ENCODE data around the gene GPR179.

GPR179 gene, protein sequence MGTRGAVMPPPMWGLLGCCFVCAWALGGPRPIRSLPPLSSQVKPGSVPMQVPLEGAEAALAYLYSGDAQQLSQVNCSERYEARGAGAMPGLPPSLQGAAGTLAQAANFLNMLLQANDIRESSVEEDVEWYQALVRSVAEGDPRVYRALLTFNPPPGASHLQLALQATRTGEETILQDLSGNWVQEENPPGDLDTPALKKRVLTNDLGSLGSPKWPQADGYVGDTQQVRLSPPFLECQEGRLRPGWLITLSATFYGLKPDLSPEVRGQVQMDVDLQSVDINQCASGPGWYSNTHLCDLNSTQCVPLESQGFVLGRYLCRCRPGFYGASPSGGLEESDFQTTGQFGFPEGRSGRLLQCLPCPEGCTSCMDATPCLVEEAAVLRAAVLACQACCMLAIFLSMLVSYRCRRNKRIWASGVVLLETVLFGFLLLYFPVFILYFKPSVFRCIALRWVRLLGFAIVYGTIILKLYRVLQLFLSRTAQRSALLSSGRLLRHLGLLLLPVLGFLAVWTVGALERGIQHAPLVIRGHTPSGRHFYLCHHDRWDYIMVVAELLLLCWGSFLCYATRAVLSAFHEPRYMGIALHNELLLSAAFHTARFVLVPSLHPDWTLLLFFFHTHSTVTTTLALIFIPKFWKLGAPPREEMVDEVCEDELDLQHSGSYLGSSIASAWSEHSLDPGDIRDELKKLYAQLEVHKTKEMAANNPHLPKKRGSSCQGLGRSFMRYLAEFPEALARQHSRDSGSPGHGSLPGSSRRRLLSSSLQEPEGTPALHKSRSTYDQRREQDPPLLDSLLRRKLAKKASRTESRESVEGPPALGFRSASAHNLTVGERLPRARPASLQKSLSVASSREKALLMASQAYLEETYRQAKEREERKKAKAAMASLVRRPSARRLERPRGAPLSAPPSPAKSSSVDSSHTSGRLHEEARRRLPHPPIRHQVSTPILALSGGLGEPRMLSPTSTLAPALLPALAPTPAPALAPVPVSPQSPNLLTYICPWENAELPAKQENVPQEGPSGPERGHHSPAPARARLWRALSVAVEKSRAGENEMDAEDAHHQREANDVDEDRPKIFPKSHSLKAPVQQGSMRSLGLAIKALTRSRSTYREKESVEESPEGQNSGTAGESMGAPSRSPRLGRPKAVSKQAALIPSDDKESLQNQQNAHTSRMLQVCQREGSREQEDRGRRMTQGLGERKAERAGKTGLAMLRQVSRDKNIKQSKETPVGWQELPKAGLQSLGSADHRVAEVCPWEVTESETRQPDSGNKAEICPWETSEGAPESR (N-terminal part only)

DNA sequence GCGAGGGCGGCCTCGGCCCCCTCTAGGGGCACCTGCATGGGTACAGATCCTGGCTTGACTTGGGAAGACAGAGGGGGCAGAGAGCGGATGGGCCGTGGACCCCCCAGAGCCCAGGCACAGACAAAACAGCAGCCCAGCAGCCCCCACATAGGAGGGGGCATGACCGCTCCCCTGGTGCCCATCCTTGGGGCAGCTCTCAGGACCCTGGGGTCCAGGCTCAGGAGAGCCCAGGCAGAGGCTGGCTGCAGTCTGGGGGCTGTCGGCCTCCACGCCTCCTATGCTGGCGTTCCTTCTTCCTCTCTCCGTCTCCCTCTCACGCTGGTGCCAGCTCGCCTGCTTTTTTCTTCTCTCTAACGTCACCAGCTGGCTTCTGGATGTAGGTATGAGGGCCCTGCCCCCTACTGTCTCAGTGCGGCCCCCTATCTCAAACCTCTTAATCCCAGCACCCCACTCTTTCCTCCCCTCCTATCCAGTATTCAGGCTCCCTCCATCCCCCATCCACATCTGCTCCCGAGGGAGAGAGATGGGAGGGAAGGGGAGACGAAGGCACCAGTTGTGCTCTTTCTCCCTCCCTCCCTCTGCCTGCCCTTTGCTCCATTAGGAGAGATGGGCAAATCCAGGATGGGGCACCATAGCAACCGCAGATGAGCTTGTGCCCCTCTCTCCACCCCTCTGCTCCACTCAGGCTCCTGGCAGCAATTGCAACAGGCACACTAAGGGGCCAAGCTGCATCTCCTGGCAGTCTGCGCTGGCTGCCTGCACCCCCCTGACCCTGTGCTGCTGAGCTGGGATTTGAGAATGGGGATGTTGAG lies at the start of gene GPR179:
Gene GPR179, minus strand, starts transcription at position 349 of the 812 bp plus-strand sequence. Its CDS starts 167 bp downstream, at position 182.
- Histone ChIP-seq H3K27me3 (no peaks in the 10 kb centered on the region), H4K20me1 (no peaks in the 10 kb centered on the region), H3K9ac (no peak within 1 kb of the TSS; a peak in 1 of 22 replicates), H3K4me2 (peak within 1 kb of the TSS in 6 of 11 experiments; percentile 17 to 53 (median 42); a peak in 11 of 22 replicates), H3K4me3 (no peak within 1 kb of the TSS), H3K4me1 (peaks cover 7 to 31% (median 20%) of the 10 kb centered on the region in 10 experiments; a peak in 13 of 20 replicates), H3K36me3 (no peaks in the 10 kb centered on the region), H3K9me3 (replicated peaks in 1 of 11) (no peaks in the 10 kb centered on the region), H3K27ac (no peak within 1 kb of the TSS)
- no peak for TF ChIP-seq Cebpa-rat (IDR thresholded peaks at IDR 0.05)

DNA sequence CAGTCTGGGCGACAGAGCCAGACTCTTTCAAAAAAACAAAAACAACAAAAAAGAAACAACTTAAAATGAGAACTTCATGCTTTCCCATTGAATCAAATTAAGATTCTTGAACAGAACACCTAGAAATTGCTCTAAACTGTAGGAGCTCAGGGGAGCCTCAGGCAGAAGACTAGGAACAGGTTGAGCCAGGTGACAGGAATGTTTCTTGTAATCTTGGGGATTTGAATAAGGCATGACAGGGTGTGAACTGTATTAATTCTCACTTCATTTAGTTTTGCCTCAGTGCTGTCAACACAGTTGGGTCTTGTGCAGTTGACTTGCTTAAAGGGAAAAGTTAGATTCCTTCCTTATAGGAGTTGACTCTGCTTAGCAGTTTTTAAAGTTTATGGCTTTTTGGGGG lies 35.7 kb upstream of the GPR179 start:
- Histone ChIP-seq H4K20me1 (no peaks in the 10 kb centered on the region), H3K36me3 (peaks cover 42 to 100% (median 76%) of the 10 kb centered on the region in 11 experiments), H3K4me2 (no peak overlapping the region), H3K27me3 (no peaks in the 10 kb centered on the region), H3K9ac (no peak overlapping the region), H3K27ac (no peak overlapping the region), H3K4me3 (no peak overlapping the region), H3K9me3 (replicated peaks in 1 of 11) (no peaks in the 10 kb centered on the region), H3K4me1 (peaks cover 4 to 11% (median 8%) of the 10 kb centered on the region in 10 experiments; a peak in 18 of 20 replicates)
- TF ChIP-seq Cebpa-rat (IDR thresholded peaks at IDR 0.05): no peak

DNA sequence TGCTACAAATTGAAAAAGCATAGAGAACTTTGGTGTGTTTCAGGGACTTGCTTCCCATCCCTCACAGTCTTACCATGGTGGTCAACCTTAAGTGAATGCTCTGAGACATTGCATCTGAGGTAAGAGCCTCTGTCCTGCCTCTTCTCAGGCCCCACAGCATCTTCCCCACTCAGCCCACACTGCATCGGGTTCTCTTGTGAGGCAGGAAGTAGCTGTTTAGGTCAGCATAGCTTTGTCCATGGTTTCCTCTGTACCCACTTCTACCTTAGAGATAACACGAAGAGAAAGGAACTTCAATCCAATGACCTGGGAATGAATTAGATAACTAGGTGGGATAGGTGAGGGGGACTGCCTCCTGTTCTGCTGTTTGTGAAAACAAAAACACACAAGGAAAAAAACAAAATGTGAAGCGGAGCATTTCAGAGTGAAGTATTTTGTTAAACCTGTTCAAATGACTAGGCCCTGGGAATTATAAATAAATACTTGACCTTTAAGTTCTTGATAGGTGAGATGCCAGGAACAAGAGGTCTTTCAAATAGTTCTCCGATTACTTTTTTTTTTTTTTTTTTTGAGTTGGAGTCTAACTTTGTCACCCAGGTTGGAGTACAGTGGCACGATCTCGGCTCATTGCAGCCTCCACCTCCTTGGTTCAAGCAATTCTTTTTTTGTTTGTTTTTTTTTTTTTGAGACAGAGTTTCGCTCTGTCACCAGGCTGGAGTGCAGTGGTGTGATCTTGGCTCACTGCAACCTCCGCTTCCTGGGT lies 25.5 kb upstream of the GPR179 start:
- Histone ChIP-seq H3K36me3 (peaks cover 87 to 100% (median 97%) of the 10 kb centered on the region in 11 experiments), H3K9ac (no peak overlapping the region), H3K4me2 (no peak overlapping the region), H3K27ac (no peak overlapping the region), H3K4me1 (no peaks in the 10 kb centered on the region), H3K9me3 (replicated peaks in 1 of 11) (peaks cover 0 to 10% (median 0%) of the 10 kb centered on the region in 11 experiments; a peak in 3 of 22 replicates), H3K4me3 (no peak overlapping the region), H4K20me1 (peaks cover 0 to 21% (median 4%) of the 10 kb centered on the region in 11 experiments; a peak in 5 of 22 replicates), H3K27me3 (no peaks in the 10 kb centered on the region)
- TF ChIP-seq Cebpa-rat (IDR thresholded peaks at IDR 0.05): no peak

DNA sequence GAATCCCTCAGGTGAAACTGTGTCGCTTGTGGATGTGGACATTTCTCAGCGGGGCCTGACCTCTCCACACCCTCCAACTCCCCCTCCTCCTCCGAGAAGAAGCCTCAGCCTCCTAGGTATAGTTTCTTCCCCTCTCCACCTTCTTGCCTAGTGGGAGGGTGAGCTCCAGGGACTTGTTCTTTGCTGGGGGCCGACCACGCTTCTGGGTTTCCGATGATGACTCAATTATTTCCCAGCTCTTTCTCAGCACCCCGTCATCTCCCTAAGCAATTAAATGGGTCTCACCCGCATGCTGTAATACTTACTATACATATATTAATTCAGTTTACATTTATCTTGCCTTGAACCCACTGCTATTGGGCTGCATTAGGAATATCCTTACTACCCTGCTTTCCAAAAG lies 21.0 kb upstream of the GPR179 start:
- TF ChIP-seq Cebpa-rat (IDR thresholded peaks at IDR 0.05): no peak
- Histone ChIP-seq H3K9ac (no peak overlapping the region), H3K27ac (no peak overlapping the region), H3K4me1 (peaks cover 0 to 6% (median 0%) of the 10 kb centered on the region in 10 experiments; a peak in 3 of 20 replicates), H3K4me3 (no peak overlapping the region), H3K27me3 (no peaks in the 10 kb centered on the region), H3K4me2 (no peak overlapping the region), H3K9me3 (replicated peaks in 1 of 11) (no peaks in the 10 kb centered on the region), H3K36me3 (peaks cover 61 to 90% (median 85%) of the 10 kb centered on the region in 11 experiments), H4K20me1 (peaks cover 0 to 57% (median 22%) of the 10 kb centered on the region in 11 experiments; a peak in 12 of 22 replicates)

DNA sequence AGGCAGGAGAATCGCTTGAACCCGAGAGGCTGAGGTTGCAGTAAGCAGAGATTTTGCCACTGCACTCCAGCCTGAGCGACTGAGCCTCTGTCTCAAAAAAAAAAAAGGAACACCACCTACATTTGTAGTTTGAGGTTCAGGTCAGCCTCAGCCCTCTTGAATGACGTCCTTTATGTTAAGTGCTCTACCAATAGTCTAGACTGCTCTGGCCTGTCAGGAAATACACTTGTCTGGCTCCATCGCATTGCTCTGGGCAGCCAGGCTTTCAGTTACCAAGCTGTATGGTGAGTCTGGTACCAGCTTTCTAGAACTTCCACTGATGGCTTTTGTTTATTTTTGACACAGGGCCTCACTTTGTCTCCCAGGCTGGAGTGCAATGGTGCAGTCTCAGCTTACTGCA lies 19.3 kb upstream of the GPR179 start:
- Histone ChIP-seq H3K9ac (0 out of 22 replicates have a peak overlapping the region, but pooled peaks of 1 of the 11 experiments have one; percentile 17), H3K4me2 (no peak overlapping the region), H3K9me3 (replicated peaks in 1 of 11) (no peaks in the 10 kb centered on the region), H3K36me3 (peaks cover 44 to 77% (median 68%) of the 10 kb centered on the region in 11 experiments), H3K27ac (no peak overlapping the region), H3K4me1 (peaks cover 0 to 6% (median 0%) of the 10 kb centered on the region in 10 experiments; a peak in 3 of 20 replicates), H3K4me3 (no peak overlapping the region), H4K20me1 (peaks cover 7 to 73% (median 34%) of the 10 kb centered on the region in 11 experiments; a peak in 15 of 22 replicates), H3K27me3 (no peaks in the 10 kb centered on the region)
- no peak for TF ChIP-seq Cebpa-rat (IDR thresholded peaks at IDR 0.05)

DNA sequence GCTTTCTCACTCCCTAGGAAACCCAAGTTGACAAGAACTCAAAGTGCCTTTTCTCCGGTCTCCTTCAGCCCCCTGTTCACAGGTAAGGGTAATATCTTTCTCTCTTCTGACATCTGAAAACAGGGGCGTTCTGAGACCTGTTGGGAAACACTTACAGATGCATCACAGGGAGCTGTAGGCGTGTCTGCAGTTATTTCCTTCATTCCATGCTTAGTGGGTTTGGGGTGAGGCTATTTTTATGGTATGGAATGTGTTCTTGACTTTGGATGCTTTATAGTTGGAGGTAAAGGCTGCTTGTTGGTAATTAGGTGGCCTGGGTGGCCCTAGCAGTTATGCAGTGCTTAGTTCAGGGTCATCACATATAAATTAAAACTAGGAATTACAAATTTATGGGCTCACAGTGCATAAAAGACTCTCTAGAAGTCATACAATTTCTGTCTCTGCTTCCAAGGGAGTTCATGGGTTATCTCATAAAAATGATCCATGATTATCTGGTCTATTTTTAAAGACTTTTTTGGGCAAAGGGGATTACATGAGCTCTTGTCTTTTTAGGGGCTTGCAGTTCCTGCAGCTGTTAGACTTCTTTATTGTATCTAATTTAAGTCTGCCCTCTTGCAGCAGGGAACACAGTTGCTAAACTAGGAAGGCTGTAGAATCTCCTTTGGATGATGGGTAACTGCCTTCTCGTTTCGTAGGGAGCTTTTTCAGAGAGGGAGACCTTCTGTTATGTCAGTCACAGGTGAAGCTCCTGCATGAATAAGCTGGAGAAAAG lies 18.1 kb upstream of the GPR179 start:
- Histone ChIP-seq H3K9me3 (replicated peaks in 1 of 11) (no peaks in the 10 kb centered on the region), H3K4me3 (no peak overlapping the region), H3K9ac (no peak overlapping the region), H3K4me2 (no peak overlapping the region), H3K36me3 (peaks cover 36 to 67% (median 56%) of the 10 kb centered on the region in 11 experiments), H3K27ac (no peak overlapping the region), H3K4me1 (peaks cover 0 to 6% (median under 1%) of the 10 kb centered on the region in 10 experiments; a peak in 7 of 20 replicates), H3K27me3 (no peaks in the 10 kb centered on the region), H4K20me1 (peaks cover 10 to 85% (median 44%) of the 10 kb centered on the region in 11 experiments; a peak in 15 of 22 replicates)
- no peak for TF ChIP-seq Cebpa-rat (IDR thresholded peaks at IDR 0.05)

Data from BLaER1 treated with 17β-estradiol and CSF1 and Interleukin-3, amounts not matched to agents 10 nM and 100 nM (cell line).